Activated CD4-positive, alpha-beta T cell treated with anti-CD3 and anti-CD28 coated beads, Interleukin-10, Interleukin-2, amounts not matched to agents 100 ng/mL and 50 ng/mL, durations not matched to agents 16 hours and 8 hours (primary cell): ENCODE measurements around the gene SLC2A11.
A peak's percentile ranks its signal among the peaks of the same experiment; 100 is the strongest.
"Not testable (repeated sequence)": the region's sequence is repeated elsewhere in the genome, so short reads cannot be mapped to it uniquely, and the experiment has no call there.

Experiments
- DNase-seq: peaks from one replicate; pipeline ENCODE4 v3.0.0-alpha.2; 2020

The SLC2A11 gene

DNA sequence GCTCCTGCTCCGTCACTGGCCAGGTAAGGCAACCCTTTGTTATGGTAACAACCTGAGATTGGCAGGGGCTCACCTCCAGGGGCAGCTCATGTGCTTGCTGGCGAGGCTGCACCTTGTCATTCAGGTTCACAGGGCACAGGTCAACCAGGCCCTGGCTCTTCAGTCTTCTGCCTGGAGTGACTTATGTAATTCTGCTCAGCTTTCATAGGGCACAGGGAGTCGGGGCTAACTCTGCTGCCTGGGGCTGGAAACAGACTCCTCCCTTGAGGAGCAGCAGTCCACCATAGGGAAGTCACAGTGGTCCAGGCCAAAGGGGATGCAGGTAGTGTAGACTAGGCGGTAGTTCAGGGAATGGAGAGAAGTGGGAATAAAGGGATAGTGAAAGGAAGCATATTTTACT, 35.0 kb downstream of the SLC2A11 start:
- no peak for DNase-seq

DNA sequence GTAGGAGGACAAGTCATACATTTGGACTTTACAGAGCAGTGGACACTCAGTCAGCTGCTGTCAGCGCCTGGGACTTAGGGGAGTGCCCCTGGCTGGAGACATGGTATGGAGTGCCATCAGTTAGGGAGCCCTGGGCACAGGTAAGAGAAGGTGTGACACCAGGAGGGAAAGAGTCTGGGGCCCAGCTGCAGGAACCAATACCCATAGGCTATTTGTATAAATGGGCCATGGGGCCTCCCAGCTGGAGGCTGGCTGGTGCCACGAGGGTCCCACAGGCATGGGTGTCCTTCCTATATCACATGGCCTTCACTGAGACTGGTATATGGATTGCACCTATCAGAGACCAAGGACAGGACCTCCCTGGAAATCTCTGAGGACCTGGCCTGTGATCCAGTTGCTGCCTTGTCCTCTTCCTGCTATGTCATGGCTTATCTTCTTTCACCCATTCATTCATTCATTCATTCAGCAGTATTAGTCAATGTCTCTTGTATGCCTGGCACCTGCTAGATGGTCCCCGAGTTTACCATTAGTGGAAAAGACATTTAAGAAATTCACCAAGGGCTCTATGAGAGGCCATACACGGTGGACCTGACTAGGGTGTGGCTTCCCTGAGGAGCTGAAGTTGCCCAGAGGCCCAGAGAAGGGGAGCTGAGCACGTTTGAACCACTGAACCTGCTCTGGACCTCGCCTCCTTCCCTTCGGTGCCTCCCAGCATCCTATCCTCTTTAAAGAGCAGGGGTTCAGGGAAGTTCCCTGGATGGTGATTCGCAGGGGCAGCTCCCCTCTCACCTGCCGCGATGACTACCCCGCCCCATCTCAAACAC, 35.7 kb downstream of the SLC2A11 start:
- no peak for DNase-seq

DNA sequence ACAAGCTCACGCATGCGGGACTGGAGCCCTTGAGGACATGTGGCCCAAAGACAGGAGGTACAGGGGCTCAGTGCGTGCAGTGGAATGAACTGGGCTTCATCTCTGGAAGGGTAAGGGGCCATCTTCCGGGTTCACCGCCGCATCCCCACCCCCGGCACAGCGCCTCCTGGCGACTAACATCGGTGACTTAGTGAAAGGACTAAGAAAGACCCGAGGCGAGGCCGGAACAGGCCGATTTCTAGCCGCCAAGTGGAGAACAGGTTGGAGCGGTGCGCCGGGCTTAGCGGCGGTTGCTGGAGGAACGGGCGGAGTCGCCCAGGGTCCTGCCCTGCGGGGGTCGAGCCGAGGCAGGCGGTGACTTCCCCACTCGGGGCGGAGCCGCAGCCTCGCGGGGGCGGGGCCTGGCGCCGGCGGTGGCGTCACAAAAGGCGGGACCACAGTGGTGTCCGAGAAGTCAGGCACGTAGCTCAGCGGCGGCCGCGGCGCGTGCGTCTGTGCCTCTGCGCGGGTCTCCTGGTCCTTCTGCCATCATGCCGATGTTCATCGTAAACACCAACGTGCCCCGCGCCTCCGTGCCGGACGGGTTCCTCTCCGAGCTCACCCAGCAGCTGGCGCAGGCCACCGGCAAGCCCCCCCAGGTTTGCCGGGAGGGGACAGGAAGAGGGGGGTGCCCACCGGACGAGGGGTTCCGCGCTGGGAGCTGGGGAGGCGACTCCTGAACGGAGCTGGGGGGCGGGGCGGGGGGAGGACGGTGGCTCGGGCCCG, 36.5 kb downstream of the SLC2A11 start, which contains the start of gene MIF:
TSS of gene MIF (plus strand) at position 439 of the 765 bp plus-strand sequence. CDS start at position 531, 92 bp downstream.
- DNase-seq: peak; percentile 99

DNA sequence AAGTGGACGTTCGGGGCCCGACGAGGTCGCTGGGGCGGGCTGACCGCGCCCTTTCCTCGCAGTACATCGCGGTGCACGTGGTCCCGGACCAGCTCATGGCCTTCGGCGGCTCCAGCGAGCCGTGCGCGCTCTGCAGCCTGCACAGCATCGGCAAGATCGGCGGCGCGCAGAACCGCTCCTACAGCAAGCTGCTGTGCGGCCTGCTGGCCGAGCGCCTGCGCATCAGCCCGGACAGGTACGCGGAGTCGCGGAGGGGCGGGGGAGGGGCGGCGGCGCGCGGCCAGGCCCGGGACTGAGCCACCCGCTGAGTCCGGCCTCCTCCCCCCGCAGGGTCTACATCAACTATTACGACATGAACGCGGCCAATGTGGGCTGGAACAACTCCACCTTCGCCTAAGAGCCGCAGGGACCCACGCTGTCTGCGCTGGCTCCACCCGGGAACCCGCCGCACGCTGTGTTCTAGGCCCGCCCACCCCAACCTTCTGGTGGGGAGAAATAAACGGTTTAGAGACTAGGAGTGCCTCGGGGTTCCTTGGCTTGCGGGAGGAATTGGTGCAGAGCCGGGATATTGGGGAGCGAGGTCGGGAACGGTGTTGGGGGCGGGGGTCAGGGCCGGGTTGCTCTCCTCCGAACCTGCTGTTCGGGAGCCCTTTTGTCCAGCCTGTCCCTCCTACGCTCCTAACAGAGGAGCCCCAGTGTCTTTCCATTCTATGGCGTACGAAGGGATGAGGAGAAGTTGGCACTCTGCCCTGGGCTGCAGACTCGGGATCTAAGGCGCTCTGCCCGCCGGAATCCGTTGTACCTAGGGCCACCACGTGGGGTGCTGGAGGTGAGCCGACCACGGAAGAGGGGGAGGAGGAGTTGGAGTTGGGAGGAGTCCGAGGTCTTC, 37.3 kb downstream of the SLC2A11 start:
- peak; percentile 88 for DNase-seq

DNA sequence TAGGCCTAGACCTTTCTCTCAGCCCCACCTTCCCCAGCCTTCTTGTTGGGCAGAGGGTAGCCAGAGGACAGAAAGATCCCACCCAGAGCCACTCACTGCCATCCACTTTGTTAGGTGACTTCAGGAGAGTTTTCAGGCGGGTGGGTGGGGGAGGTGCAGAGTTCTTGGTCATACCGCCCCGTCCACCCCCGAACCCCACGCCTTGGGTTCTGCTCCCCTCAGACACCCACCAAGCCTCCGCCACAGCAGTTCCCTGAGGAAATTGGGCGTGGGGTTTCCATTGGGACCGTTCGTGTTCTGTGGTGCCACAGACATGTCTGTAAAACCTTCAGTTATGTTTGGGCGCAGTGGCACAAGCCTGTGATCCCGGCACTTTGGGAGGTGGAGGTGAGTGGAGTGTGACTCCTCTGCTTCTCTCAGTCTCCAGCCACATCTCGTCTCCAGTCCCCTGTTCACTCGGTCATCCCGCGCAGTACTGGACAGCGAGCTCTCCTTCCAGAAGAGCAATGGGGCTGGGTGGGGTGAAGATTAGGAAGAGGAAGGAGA, 38.0 kb downstream of the SLC2A11 start:
- no peak for DNase-seq

DNA sequence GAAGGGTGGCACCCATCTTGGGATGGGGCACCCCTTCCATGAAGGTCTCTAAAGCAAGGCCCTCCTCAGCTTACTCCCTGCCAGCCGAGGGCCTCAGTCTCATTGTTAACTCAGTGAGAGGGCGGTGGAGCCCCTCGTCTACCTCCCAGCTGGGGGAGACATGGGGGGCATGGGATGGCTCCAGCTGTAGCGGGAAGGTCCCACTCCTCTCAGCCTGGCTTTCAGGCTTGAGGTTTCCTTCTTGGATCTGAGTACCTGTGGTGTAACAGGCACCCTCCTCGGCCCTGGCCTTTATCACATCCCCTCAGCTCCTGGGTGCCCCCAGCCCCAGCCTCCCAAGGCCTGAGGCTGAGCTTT, 38.5 kb downstream of the SLC2A11 start:
- no peak for DNase-seq

DNA sequence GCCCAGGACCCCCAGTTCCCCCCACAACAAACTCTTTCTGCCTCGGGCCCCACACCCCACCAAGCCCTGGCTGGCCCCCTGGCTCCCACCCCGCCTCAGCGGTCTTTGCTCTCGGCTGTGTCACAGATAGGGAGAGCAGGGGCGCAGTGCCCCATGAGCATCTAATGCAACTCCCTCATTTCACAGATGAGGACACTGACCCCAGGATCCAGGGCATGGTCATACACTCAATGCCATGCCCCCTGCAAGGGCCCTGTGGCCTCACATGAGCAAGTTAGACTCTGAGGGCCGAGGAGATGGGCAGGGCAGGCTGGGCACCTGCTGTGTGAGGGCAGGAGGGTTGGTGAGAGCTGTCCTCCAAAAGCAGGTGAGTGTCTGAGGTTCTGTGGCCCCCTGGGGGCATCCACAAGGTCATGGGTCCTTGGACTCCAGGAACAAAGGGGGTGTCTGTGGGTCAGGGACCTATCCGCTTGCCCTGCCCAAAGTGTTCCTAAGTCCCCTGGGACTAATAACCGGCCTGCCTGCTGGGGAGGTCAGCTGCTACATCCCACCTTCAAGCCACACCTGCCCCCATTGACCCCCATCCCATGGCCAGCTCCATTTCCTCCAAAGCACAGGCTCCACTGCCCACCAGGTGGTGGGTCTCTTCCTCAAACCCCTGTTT, 39.0 kb downstream of the SLC2A11 start:
- DNase-seq: no peak

DNA sequence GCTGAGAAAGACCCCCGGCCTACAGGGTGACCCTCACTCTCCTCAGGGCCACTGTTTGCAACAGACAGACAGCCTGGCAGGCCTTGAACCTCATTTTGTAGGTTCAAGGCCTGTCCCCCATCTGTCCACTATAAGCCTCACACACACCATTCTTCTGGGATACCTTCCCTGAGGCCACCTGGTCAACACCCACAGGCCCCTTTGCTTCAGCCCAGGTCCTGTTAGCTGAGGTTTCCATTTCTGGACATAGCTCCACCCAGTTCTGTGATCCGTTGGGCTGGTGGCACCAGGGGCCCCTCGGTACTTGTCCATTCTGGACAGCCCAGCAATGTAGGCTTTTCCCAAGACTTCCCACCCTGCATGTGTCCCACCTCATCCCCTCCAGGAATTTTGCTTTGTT, 39.6 kb downstream of the SLC2A11 start:
- no peak for DNase-seq

DNA sequence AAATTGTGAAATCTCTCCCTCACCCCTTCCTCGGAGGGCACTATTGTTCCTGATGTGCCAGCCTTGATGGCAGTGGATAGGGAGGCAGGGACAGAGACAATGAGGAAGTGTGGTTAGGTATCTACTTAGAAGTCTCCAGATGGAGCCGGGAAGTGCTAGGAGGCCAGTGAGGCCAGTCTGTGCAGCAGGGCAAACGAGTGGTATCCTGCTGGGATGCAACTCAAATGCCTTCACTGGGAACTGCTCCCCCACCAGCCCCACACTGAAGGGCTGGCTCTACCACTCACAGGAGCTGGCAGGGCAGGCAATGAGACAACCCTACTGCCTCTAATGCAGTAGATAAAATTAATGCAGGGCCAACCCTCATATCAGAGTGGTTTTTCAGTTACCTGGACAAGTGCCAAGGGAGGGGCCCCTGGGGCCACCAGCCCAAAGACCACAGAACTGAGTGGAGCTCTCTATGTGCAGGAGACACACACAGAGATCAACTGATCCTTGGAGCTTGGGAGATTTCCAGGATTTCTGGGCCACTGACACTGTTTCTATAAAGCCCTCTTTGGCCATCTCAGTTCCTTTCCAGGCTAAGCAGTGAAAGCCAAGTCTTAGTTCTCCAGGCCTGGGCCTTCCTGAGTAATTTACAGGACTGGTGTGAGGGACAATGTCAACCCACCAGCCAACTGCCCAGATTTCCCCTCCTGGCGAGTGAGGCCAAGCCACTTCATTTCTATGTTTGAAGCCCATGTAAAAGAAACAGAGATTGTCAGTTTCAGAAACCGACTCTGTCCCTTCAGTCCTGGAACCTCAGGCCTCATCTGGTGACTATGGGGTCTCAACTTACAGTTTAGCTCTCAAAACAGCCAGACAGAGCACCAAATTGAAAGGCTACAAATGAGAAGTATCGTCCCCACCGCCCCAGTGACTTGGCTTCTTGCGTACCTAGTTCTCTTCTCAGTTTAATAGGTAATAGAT, 40.6 kb downstream of the SLC2A11 start:
- no peak for DNase-seq

DNA sequence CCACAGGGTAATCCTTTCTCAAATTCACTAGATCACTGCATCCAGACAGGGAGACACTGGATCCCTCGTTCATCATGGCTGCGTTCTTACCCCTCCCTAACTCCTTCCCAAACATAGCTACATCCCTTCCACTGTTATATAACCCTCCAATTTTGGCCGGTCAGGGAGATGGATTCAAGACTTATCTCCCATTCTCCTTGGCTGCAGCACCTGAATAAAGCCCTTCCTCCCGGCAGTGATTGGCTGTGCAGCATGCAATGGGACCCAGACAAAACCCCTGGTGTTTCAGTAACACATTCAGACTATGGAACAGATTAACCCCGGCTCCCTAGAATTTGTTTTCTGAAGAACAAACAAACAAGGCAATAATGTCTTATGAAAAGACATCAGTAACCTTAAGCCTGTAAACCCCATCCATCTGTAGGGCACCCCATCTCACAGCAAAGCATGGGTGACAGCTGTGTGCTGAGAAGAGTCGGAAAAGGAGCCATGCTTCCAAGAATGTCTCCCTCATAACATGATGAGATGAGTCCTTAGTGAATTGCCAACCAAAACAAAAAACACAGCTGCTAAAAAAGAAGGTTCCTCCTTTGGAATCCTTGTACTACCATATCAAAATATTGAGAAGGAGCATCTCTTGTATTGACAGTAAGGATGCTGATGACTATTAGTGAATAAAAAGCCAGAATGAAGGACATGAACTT, 41.5 kb downstream of the SLC2A11 start:
- no peak for DNase-seq

DNA sequence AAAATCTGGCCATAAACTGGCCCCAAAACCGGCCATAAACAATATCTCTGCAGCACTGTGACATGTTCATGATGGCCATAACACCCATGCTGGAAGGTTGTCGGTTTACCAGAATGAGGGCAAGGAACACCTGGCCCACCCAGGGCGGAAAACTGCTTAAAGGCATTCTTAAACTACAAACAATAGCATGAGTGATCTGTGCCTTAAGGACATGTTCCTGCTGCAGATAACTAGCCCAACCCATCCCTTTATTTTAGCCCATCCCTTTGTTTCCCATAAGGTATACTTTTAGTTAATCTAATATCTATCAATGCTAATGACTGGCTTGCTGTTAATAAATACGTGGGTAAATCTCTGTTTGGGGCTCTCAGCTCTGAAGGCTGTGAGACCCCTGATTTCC, 42.6 kb downstream of the SLC2A11 start:
- DNase-seq: not testable (repeated sequence)

DNA sequence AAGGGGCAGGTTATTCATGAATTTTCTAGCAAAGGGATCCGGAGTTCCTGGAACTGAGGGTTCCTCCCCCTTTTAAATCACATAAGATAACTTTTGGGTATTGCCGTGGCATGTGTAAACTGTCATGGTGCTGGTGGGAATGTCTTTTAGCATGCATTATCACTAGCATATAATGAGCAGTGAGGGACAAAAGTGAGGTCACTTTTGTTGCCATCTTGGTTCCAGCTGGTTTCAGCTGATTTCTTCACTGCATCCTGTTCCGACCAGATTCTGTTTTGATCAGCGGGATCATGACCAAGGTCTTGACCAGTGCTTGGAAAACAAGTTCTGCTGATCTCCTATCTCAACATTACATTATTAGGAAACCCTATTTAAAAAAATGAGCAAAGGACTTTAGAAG, 43.9 kb downstream of the SLC2A11 start:
- no peak for DNase-seq

DNA sequence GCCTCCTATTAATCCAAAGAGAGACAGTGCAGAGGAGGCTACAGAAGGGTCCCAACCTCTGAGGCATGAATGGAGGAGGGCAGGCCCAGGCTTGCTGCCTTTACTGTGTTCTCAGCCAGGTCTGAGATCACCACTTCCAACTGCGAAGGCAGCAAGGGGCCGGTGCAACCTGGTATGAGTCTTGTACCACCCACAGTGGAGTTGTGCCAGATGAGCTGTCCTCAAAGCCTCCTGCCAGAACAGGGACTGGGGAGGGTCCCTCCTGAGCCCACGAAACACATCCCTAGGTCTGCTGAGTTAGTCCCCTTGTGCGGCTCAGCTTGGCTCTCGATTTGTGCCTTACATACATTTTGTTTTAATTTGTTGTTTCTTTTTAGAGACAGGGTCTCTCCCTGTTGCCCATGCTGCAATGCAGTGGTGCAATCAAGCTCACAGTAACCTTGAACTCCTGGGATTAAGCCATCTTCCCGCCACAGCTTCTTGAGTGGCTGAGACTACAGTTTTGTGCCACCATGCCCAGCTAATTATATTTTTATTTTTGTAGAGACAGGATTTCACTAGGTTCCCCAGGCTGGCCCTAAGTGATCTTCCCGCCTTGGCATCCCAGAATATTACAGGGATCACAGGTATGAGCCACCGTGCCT, 45.8 kb downstream of the SLC2A11 start:
- DNase-seq: no peak

DNA sequence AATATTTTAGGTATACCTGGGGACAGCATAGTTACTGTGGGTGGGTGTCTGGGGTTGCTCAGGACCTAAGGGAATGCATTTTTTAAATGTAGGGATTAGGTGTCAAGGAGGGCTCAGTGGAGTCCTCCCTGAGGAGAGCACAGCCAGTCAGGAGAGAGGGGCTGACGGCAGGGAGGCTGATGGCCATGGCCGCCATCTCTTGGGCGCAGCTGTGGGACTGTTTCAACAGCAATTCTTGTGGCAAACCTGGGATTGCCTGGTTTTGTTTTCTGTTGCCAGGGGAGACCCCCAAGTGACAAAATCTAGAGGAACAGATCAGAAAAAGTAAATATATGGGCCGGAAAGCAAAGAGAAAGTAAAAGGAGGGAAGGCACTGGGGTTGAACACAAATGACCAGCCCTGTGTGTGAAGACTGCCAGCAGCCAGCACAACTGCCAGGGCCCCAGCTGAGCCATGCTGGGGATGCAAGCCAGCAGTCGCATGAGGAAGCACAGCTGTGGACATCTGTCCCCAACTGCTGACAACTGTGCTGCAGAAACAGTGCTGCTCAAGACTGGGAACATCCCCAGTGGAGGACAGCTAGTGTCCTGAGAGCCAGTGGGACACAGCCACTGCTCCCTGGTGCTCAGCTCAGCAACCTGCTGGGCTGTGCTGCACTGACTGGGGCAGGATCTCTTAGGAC, 47.0 kb downstream of the SLC2A11 start:
- no peak for DNase-seq

DNA sequence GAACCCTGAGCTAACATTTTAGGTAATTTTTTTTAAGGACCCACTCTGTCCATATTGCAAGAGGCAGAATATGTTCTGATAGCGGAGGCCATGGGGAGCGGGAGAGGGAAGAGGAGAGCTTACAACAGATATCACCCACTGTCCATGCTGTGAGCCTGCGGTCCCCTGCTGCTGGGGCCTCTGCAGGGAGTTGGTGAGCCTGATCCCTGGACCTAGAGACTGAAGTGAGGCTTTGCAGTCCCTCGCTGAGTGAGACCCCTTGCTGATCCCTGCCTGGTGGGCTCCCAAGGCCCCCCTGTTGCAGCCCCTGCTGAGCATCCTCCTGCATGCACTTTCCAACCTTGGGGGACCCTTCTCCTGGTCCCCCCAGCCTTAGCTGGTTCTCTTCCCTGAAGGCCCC, 49.0 kb downstream of the SLC2A11 start:
- no peak for DNase-seq

DNA sequence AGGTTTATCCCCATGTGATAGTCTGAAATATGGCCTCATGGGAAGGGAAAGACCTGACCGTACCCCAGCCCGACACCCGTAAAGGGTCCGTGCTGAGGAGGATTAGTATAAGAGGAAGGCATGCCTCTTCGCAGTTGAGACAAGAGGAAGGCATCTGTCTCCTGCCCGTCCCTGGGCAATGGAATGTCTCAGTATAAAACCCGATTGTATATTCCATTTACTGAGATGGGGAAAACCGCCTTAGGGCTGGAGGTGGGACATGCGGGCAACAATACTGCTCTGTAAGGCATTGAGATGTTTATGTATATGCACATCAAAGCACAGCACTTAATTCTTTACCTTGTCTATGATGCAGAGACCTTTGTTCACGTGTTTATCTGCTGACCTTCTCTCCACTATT, 49.7 kb downstream of the SLC2A11 start:
- DNase-seq: not testable (repeated sequence)

DNA sequence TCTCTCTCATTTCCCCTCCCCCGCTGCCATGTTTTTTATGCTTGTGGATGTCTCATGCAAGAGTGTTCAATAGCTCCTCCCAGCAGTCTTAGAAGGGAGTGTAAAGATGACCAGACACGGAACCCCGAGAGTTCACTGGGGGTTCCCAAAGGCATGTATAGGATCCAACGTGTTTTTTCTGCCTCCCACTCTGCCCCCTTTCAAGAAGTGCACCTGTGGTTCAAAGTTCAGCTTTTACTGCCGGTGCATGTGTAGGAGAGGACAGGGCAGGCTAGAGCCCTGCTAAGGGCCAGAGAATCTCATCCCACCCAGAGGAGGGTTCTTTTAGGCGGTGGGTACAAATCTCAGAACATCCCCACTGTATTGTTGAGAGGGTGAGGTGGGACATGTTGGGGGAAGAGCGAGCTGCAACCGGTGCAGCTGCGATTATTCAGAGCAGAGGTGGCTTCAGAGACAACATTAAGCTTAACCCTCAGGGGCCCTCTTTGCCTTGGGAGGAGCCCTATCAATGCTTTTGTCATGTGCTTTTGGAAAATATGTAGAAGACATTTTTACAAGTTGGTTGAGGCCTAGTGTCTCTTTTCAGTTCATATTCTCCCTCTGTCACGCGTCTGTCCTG, 51.0 kb downstream of the SLC2A11 start:
- DNase-seq: no peak

DNA sequence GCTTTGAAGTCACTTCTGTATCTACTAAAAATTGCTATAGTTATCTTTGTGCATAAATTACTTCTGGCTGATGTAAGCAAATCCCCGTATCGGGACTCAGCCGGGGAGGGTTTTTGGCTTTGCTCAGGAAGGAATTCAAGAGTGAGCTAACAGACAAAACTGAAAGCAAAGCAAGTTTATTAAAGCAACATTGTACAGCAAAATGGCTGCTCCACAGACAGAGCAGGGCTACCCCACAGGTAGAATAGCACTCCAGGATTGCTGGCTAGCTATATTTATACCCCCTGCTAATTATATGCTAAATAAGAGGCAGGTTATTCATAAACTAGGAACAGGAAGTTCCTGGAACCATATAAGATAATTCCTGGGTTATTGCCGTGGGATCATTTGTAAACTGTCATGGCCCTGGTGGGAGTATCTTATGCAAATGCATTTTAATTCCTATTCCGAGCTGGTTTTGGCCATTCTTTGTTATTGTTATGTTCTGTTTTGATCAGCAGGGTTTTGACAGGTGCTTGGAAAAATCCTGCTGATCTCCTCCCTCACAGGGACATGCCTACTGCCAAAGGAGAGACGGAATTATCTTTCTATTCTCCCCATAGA, 51.7 kb downstream of the SLC2A11 start:
- no peak for DNase-seq
